Nephron (organoid): Measurements from ENCODE around the gene TSPYL4.

Source experiments
- H3K27ac Mint-ChIP-seq, 3 experiments: 2 replicates each; pipeline ENCODE4 v1.8.0; 2020; ENCODE audit warnings: mixed read lengths in 3 of 3, mild to moderate bottlenecking in 2 of 3, moderate library complexity in 1 of 3
- H3K27me3 Mint-ChIP-seq: 2 replicates; pipeline ENCODE4 v1.8.0; 2021; ENCODE audit warnings: low read depth, mild to moderate bottlenecking, moderate library complexity, mixed read lengths
- H3K36me3 Mint-ChIP-seq: 2 replicates; pipeline ENCODE4 v1.8.0; 2020; ENCODE audit warnings: low read depth, mixed read lengths
- H3K4me1 Mint-ChIP-seq: 2 replicates; pipeline ENCODE4 v1.8.0; 2020; ENCODE audit warnings: mixed read lengths
- H3K4me3 Mint-ChIP-seq, 3 experiments: 2 replicates each; pipeline ENCODE4 v1.8.0; 2020; ENCODE audit warnings: mild to moderate bottlenecking in 3 of 3, mixed read lengths in 3 of 3, moderate library complexity in 2 of 3
- H3K9me3 Mint-ChIP-seq: 2 replicates; pipeline ENCODE4 v1.8.0; 2020; ENCODE audit warnings: mixed read lengths
- TF ChIP-seq, protein P1 (sequence below), 3 experiments: fragments of 200-600 bp; sonication (generic); IDR thresholded peaks; one replicate each; pipeline ENCODE4 v1.5.0; 2021; ENCODE audit warnings: antibody characterized with exemption in 3 of 3; ENCODE audit not compliant: unreplicated experiment in 3 of 3

TSPYL4 gene

DNA sequence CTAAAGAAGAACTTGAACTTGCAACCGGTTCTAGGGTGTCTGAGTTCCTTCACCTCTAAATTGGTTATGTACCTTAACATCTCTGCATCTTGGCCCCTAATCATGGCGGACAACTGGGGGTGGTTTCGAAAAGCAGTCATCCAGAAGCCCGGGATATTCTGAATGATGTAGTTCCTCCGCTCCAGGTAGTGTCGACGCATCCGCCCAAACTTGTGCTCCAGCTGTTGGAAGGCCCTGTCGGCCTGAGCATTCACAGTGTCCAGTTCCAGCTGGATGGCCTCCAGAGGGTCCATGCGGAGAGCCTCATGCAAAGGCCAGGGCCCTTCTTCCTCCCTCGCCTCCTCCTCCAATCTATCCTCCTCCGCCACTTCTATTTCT, 25.0 kb upstream of the TSPYL4 start:
- TF ChIP-seq, protein P1, sequence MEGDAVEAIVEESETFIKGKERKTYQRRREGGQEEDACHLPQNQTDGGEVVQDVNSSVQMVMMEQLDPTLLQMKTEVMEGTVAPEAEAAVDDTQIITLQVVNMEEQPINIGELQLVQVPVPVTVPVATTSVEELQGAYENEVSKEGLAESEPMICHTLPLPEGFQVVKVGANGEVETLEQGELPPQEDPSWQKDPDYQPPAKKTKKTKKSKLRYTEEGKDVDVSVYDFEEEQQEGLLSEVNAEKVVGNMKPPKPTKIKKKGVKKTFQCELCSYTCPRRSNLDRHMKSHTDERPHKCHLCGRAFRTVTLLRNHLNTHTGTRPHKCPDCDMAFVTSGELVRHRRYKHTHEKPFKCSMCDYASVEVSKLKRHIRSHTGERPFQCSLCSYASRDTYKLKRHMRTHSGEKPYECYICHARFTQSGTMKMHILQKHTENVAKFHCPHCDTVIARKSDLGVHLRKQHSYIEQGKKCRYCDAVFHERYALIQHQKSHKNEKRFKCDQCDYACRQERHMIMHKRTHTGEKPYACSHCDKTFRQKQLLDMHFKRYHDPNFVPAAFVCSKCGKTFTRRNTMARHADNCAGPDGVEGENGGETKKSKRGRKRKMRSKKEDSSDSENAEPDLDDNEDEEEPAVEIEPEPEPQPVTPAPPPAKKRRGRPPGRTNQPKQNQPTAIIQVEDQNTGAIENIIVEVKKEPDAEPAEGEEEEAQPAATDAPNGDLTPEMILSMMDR (IDR thresholded peaks at IDR 0.05; ENCODE audit: unreplicated experiment in 3 of 3): no peak

DNA sequence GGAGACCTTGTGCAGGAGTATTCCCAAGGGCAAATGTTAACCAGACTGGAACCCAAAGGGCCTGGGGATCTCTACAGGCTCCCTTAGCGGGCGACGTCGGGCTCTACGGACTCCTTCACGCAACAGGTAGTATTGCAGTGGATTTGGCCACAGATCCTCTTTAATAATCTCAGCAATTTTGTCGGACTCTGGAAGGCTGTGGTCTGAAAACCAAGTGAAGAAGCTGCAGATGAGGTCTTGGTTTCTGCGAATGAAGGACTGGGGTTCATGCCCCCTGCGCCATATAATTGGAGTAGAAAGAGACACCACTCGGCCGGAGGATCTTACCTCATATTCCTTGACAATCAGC, 24.6 kb upstream of the TSPYL4 start:
- Mint-ChIP-seq H3K9me3 (no peaks in the 10 kb centered on the region), H3K36me3 (peaks cover 41% of the 10 kb centered on the region), H3K4me1 (peaks cover 60% of the 10 kb centered on the region), H3K27ac (peak overlapping the region; percentile 99 to 100 (median 100)), H3K4me3 (peak overlapping the region; percentile 96 to 100 (median 100)), H3K27me3 (no peaks in the 10 kb centered on the region)
- TF ChIP-seq, protein P1 (IDR thresholded peaks at IDR 0.05; ENCODE audit: unreplicated experiment in 3 of 3): no peak

More for the DNA sequence above, 25.0 kb upstream of the TSPYL4 start:
- H3K36me3 Mint-ChIP-seq: peaks cover 39% of the 10 kb centered on the region
- no peaks in the 10 kb centered on the region for H3K9me3 Mint-ChIP-seq
- no peaks in the 10 kb centered on the region for H3K27me3 Mint-ChIP-seq
- peak overlapping the region; percentile 96 to 100 (median 100) for H3K4me3 Mint-ChIP-seq
- peaks cover 60% of the 10 kb centered on the region for H3K4me1 Mint-ChIP-seq
- peak overlapping the region; percentile 99 to 100 (median 100) for H3K27ac Mint-ChIP-seq

DNA sequence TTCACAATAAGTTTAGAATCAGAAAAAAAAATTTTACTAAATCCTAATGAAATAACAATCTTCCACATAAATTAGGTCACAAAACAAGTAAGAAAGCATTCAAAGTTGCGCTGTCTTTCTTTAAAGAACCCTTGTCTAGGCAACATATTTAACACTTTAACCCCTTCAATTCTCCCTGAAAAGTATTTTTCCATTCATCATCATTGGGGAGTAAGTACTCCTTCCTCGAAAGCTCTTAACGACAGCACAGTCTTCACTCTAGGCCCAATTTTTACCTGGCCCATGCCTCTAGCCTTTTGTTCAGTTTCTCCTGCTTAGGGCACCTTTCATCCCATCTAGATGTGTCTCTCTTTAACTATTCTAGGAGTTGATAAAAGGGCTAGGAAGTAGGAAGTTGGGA, 23.2 kb upstream of the TSPYL4 start:
- Mint-ChIP-seq H3K27me3 (no peaks in the 10 kb centered on the region), H3K4me1 (peaks cover 56% of the 10 kb centered on the region), H3K4me3 (peak overlapping the region; percentile 96 to 100 (median 100)), H3K9me3 (no peaks in the 10 kb centered on the region), H3K27ac (peak overlapping the region; percentile 73 to 99 (median 93)), H3K36me3 (peaks cover 49% of the 10 kb centered on the region)
- TF ChIP-seq, protein P1 (IDR thresholded peaks at IDR 0.05; ENCODE audit: unreplicated experiment in 3 of 3): no peak

DNA sequence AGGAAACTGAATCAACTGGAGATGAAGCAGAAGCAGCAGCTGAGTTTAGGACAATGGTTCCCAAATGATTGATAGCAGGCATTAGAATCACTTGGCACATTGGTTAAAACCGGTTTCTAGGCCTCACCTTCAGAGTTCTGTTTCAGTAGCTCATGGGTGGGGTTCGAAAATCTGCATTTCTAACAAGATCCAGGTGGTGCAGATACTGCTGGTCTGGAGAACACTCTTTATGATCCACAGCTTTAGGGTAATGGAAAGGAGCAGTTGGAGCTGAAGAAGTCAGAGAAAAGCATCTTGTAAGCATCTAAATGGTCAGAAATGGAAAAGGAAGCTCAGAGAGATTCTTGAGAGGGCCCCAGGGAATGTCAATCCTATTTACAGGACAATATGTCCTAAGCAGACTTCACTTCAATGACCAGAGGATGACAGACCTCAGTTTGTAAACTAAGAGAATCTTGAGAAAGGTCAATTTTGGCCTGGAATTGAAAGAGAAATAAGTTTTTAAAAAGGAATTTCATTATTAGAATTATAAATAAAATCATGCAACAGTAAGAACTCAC, 17.4 kb upstream of the TSPYL4 start:
- TF ChIP-seq, protein P1 (IDR thresholded peaks at IDR 0.05; ENCODE audit: unreplicated experiment in 3 of 3): no peak

DNA sequence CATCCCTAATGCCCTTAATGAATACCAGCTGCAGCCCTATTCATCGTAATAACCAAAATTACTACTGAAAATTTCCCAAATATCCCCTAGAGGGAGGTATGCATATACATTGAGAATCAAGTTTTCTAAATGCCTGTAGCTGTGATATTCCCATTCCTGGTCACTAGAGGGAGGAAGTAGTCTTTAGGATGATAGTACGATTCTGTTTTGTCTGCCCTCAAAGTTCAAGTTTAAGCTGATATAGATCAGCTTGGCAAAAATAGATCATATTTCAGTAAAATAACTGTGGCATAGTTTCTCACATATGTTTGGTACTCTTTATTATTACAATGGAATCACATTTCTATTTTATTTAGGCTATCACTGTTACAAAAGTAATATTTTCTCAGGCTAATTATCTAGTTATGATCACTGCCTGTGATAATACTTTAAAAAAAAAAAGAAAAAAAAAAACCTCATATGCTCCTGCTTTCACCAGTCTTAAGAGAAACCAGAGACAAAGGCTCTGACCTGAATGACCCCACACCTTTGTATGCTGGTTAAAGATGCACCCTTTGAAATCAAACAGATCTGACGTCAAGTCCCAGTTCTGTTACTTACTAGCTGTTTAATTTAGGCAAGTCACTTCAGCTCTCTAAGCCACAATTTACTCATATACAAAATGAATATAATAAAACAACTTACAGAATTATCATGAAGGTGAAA, 14.9 kb upstream of the TSPYL4 start:
- H3K4me1 Mint-ChIP-seq: peaks cover 9% of the 10 kb centered on the region
- H3K4me3 Mint-ChIP-seq: no peak overlapping the region
- peaks cover 38% of the 10 kb centered on the region for H3K36me3 Mint-ChIP-seq
- H3K9me3 Mint-ChIP-seq: peaks cover 6% of the 10 kb centered on the region
- no peaks in the 10 kb centered on the region for H3K27me3 Mint-ChIP-seq
- TF ChIP-seq, protein P1 (IDR thresholded peaks at IDR 0.05; ENCODE audit: unreplicated experiment in 3 of 3): peak; percentile 89 to 96 (median 92)
- no peak overlapping the region for H3K27ac Mint-ChIP-seq

More for the DNA sequence above, 17.4 kb upstream of the TSPYL4 start:
- H3K27me3 Mint-ChIP-seq: no peaks in the 10 kb centered on the region
- H3K9me3 Mint-ChIP-seq: no peaks in the 10 kb centered on the region
- no peak overlapping the region for H3K4me3 Mint-ChIP-seq
- H3K27ac Mint-ChIP-seq: no peak overlapping the region
- peaks cover 36% of the 10 kb centered on the region for H3K36me3 Mint-ChIP-seq
- peaks cover 15% of the 10 kb centered on the region for H3K4me1 Mint-ChIP-seq
